ENCODE results near the gene KHSRP.

KHSRP gene

GRCh38 chr19:6424195-6424938 is at the start of gene KHSRP:
Gene KHSRP (minus strand): TSS chr19:6424811. CDS start chr19:6424701, 110 bp downstream.
- no peak for FAIRE-seq

DNA sequence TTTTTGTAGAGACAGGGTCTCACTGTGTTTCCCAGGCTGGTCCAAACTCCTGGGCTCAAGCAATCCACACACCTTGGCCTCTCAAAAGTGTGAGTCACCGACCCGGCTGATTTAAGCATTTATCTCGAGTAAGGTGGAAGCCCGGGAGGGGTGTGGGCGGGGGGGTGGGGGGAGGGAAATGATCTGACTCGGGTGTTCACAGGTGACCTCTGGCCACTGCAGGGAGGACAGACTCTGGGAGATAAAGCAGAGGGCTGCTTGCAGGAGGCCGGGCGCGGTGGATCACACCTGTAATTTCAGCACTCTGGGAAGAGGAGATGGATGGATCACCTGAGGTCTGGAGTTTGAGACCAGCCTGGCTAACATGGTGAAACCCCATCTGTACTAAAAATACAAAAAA is 49.0 kb upstream of the KHSRP start:
- FAIRE-seq: no peak

- FAIRE-seq: no peak
Measured at GRCh38 chr19:6472713-6473112, 48.1 kb upstream of the KHSRP start.

- no peak for FAIRE-seq
Measured at GRCh38 chr19:6471076-6471475, 46.5 kb upstream of the KHSRP start.

GRCh38 chr19:6470173-6470572 is 45.6 kb upstream of the KHSRP start:
- no peak for FAIRE-seq

DNA sequence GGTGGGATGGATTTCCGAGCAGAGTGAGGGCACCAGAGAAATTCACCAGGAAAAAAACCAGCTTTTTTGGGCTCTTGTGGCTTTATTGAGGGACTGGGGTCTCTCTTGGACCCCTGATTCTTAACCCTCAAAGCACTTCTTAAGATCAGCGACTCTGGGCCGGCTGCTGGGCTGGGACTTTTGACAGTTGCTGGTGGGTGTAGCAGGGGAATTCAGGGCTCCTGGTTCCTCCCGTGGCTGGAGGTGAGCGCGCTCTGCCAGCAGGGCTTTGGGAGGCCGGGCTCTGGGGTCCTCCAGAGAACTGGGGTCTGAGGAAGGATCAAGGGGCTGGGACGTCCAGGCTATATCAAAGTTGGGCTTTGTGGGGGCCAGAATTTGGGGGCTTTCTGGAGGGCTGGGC is 42.8 kb upstream of the KHSRP start:
- FAIRE-seq: no peak

- FAIRE-seq: no peak
Measured at GRCh38 chr19:6466526-6467248, 42.1 kb upstream of the KHSRP start.

GRCh38 chr19:6465663-6466062 is 41.1 kb upstream of the KHSRP start:
- FAIRE-seq: no peak

DNA sequence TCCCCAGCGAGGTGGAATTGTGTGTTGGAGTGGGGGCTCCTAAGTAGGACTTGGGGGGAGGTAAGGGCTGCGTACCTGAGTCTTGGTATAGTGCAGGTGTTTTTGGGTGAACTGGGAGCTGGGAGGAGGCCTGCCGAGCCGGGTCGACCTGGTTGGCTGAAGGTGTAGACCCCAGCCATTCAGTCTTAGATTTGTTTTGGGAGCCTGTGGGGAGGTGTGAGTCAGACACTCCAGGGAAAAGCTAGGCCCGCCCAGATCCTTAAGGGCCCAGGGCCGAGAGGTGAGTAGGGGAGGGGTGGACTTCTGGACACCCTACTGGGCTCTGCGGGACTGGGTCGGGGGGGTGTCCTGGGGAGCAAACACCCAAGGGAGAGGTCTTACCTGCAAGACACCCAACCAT is 40.4 kb upstream of the KHSRP start:
- FAIRE-seq: no peak

DNA sequence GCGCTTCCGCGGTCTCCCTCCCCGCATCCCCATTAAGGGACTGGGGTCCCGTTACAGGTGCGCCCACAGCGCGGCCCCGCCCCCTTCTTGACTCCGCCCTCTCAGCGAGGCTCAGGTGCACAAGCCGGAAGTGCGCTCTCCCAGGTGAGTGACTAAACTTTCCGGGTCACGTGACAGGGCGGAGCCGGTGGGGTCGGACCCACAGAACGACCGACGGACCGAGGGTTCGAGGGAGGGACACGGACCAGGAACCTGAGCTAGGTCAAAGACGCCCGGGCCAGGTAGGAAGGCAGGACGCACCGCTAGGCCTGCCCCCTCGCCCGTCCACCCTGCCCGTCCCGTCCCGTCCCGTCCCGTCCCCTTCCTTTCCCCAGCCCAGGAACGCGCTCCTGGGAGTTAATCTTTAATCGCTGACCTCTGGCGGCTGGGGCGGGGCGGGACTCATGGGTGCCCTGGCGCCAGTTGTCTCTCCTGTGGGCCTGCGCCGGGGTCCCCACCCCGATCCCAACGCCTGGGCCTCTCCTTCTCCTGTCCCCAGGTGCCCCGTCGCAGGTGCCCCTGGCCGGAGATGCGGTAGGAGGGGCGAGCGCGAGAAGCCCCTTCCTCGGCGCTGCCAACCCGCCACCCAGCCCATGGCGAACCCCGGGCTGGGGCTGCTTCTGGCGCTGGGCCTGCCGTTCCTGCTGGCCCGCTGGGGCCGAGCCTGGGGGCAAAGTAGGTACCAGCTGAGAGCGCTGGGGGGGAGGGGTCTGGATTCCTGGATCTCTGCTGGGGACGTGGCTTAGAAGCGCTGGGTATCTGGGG is 39.7 kb upstream of the KHSRP start, which contains the start of gene CRB3:
CRB3 (plus strand) TSS at position 202 of the 804 bp plus-strand sequence; CDS start at position 633, 431 bp downstream.
- FAIRE-seq: no peak

- peak; percentile 96 for FAIRE-seq
Measured at GRCh38 chr19:6460099-6460884, 35.7 kb upstream of the KHSRP start.

- no peak for FAIRE-seq
Measured at GRCh38 chr19:6459262-6460098, 34.9 kb upstream of the KHSRP start, which contains the start of gene SLC25A23. Gene SLC25A23 (minus strand): TSS chr19:6459792. CDS start chr19:6459628, 164 bp downstream.

DNA sequence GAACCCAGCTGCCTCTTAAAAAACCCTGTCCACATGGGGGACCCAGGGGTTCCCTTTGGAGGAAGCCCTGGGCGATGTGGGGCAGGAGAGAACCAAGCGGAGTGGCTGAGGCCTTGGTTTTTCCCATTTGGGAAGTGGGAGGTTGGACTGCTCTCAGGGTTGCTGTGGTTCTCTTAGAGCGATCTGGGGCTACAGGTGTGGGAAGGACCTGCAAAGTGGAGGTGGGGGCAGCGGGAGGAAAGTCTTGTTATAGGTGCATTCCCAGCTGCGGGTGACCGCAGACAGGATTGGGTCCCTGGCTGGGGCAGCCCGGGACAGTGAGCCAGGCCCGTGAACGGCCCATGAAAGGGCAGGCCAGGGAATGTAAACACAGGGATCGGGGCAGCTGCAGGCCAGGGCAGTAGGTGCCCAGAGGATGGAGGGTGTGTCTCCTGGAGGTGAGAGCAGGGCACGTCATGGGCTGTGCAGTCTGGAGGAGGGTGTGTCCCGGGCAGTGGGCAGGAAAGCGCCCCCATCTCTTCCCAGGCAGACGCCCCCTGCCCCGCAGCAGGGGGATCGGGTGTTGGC is 34.2 kb upstream of the KHSRP start:
- FAIRE-seq: no peak

- no peak for FAIRE-seq
Measured at GRCh38 chr19:6457958-6458694, 33.5 kb upstream of the KHSRP start.

GRCh38 chr19:6455924-6456323 is 31.3 kb upstream of the KHSRP start:
- FAIRE-seq: no peak

DNA sequence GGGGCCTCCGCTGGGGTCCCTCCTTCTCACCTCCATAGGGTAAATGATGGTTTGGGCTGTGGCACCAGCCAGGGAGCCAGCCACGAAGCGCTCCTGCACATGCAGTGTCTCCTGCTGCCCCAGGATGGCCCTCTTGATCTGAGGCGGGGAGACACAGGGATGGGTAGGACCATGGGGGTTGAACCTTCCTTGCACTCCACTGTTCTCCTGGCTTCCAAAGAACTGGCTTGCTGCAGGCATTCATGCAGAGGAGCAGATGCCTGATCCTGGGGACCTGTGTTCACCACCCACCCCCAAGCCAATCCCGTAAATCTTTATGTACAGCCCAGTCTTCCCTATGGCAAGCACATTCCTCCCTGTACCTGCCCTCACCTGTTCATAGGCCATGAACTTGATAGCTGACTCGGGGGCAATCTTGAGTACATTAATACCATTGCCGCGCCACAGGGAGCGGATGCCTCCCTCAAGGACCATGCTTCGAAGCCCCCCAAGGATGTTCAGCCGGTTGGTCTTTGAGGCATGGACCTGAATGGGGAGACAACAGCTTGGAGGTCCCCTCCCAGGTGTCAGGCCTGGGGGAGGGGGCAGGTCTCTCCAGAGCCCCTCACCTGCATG is 29.4 kb upstream of the KHSRP start:
- no peak for FAIRE-seq

DNA sequence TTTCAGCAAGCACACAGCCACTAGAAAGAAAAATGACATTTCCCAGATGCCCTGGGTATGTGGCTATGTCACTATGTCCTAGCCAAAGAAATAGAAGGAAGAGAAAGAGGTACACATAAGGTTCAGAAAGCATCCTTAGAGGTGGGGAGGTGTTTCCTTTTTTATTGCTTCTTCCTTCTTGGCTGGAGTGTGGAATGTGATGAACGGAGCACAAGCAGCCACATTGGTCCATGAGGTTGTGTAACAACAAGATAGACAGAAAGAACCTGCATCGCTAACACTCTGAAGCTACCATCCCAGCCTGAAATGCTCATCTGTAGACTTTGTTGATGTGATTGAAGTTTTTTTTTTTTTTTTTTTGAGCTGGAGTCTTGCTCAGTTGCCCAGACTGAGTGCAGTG is 28.3 kb upstream of the KHSRP start:
- FAIRE-seq: no peak

GRCh38 chr19:6452223-6452614 is 27.6 kb upstream of the KHSRP start:
- no peak for FAIRE-seq

DNA sequence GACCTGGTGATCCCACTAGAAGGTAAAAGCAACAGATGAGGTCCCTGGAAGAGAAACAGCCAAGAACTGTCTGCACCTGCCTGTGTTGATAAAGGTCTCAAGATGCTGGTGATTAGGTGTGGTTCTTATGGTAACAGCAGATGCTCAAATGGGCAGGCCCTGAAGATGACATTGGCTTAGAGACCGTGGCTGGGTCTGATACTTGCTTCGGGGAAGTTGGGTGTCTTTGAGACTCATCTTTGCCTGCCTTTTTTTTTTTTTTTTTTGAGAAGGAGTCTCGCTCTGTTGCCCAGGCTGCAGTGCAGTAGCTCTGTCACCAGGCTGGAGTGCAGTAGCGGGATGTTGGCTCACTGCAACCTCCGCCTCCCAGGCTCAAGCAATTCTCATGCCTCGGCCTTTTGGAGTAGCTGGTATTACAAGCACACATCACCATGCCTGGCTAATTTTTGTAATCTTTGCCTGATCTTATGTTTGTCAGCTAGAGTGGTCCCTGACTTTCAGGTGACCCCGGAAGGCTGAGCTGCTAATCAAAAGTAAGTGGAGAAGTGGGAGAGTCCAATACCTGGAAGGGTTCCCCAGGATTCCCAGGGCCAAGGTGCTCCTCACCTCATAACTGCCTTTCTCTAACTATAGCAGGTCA is 27.1 kb upstream of the KHSRP start:
- no peak for FAIRE-seq

GRCh38 chr19:6450166-6450565 is 25.6 kb upstream of the KHSRP start:
- no peak for FAIRE-seq

Measured in A204.1 (cell line).